ENCODE results near the gene PAOX. TPM values are rescaled to one million over a fixed set of nuclear protein-coding genes. Genes with fewer than 3 reads are reported as not detected.
"Not testable (repeated sequence)": the region's sequence is repeated elsewhere in the genome, so short reads cannot be mapped to it uniquely, and the experiment has no call there.

Gene PAOX
- total RNA-seq, 1 experiment from 2014 or later: 5.3 TPM

DNA sequence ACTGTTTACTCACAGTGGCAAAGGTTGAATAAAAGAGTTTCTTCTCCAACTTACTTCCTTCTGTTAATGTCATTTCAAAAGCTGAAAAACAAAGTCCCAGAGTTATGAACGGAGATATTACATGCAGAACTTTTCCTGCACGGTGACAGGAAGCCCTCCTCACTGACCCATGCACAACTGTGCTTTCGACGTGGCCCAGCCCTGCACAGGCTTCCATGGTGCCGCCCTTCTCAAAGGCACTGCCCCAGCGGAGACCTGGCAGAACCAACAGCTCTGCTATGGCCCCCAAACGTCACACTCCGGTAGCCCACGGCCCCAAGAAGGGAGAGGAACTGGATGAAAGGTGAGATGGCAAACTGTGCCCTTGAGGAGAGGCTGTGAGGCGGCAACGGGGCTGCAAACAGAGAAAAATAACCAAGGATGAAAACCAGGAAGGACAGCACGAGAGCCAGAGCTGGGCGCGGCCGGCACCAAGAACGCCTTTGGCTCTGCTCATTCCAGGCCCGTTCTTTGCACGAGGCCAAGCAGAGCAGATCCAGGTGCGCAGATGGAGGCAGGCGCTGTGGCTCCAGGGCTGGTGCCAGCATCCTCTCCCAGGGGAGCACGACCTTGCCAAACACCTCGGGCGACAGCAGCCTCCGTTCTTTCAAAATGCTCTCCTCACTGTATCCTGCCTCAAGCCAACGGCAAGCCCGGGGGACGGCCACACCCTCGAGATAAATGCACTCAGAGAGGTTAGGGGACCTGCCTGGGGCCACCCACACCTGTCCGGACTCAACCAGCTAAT, 14.2 kb upstream of the PAOX start:
- no peak for DNase-seq (ENCODE audit: low spot score)

DNA sequence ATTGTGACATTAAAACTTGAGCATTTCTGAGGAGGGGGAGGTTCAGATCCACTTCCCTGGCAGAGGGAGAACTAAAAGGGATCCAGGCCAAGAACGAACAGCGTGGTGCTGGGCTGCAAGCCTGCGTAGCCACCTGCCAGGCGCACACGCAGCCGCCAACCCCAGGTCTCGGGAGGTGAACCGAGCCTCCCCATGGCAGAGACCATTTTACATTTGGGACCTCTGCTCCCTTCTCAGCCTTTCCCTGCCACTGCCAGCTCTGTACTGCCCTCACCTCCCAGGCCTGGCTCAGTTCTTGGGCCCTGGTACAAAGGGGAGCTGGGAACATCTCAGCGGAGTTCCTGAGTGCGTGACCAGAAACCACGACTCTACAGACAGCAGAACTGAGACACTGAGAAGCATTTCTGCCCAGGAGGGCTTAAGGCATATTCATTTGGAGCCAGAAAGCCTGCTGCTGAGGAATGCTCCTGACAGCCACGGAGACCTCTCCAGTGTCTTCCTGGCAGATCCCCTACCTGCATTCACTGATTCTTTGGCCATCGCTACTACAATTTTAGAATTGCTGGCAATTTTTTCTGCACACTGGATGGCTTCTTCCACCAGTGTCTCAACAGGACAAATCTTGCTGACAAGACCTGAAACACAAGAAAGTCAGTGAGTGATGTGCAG, 13.5 kb upstream of the PAOX start:
- DNase-seq (ENCODE audit: low spot score): no peak

DNA sequence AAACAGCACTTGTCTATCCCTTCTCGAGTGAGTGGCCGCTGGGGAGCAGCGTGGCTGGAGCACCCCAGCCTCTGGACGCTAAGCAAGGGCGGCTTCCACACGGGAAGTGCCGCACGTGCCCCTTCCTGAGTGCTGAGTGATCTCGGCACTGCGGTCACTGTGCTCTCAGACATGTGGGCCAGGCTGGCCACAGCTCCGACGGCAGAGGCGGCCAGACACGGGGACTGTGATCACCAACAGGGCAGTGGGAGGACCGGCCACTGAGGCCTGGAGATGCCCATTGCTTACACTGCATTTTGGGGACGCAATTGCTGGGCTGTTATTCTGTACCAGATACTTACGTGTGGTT, 13.0 kb upstream of the PAOX start:
- DNase-seq (ENCODE audit: low spot score): no peak

DNA sequence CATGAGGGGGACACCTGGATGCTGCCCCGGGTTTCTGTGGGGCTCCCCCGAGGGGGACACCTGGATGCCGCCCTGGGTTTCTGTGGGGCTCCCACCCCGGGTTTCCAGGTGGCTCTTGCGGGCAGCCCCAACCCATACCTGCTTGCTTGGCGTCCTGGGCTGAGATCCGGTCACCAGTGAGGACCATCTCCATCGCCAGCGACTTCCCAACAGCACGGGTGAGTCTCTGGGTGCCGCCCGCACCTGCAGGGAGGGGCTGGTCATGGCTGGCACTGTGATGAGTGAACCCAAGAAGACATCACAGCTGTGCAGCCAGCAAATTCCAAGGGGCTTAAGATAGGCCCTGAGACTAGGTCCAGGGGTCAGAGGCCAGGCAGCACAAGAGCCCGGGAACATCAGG, 12.3 kb upstream of the PAOX start:
- no peak for DNase-seq (ENCODE audit: low spot score)

DNA sequence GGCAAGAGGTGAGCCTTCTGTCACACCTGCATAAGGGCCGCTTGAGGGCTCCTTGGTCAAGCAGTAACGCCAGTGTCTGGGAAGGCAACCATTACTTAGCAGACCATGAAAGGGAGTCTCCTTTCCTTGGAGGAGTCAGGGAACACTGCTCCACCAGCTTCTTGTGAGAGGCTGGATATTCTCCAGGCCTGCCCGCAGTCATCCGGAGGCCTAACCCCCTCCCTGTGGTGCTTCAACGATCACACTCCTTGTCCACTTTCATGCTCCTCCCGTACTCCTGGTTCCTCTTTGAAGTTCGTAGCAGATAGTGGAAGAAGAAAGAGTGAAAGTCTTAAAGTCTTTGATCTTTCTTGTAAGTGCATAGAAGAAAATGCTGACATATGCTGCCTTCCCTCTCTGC, 11.6 kb upstream of the PAOX start:
- DNase-seq (ENCODE audit: low spot score): not testable (repeated sequence)

DNA sequence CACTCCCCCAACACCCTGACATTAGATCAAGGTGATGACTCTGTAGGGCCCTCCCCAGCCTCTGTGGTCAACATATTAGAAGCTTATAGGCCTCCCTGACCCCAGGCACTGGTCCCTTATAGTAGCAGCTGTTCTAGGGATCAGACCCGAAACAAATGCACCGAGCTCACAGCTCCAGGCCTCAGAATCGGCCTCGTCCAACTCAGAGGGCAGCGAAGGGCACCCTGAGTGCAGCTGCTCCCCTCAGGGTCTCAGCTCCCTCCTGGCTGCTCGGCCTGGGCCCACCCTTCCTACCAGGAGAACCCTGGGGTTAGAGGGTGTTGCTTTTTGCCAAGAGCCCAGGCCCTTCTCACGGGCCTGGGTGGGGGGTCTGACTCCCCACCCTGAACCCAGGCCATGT, 10.9 kb upstream of the PAOX start:
- DNase-seq (ENCODE audit: low spot score): no peak

DNA sequence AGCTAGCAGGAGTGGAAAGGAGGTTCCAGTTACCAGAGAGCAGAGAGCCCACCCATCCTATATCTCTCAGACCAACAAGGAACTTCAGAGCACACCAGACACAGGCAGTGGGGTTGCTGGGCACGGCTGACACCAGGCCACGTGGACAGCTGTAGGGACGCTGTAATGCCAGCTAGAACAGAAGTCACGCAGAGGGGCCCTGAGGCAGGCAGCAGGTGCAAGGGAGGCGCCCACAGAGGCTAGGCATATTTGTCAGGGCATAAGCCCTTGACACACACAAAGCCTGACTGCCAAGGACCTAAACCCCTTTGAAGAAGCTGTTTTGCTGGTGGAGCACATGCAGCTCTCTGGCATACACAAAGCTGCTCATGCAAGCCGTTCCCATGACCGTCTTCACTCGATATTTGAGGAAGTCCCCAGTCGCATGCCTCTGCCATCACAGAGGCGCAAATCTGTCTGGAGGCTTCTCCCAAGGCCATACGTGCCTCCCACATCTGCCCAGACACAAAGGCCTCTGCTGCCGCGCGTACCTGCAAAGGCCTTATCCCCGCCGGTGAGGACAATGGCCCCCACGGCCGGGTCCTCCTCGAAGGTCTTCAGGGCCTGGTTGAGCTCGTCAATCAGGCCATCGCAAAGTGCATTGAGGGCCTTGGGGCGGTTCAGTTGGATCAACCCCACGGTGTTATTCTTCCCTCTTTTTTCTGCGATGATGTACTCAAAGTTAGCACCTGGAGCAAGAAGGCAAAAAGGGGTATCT, 8.9 kb upstream of the PAOX start:
- DNase-seq (ENCODE audit: low spot score): no peak

DNA sequence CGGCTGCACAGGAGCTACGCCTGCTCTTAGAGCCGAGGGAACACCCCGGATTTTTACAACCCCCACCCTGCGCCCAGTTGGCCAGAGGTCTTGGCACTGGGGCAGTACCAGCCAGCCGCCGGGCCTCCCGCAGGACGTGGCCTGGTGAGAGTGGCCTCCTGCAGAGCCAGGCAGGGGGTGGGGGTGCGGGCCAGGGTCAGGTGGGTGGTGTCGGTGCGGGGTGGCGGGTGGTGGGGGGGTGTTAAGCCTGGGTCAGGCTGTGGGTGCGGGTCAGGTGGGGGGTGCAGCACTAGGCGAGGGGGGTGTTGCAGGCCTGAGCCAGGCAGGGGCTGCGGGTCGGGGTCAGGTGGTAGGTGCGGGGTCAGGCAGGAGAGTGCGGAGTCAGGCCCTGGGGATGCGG, 6.6 kb upstream of the PAOX start:
- DNase-seq (ENCODE audit: low spot score): no peak

DNA sequence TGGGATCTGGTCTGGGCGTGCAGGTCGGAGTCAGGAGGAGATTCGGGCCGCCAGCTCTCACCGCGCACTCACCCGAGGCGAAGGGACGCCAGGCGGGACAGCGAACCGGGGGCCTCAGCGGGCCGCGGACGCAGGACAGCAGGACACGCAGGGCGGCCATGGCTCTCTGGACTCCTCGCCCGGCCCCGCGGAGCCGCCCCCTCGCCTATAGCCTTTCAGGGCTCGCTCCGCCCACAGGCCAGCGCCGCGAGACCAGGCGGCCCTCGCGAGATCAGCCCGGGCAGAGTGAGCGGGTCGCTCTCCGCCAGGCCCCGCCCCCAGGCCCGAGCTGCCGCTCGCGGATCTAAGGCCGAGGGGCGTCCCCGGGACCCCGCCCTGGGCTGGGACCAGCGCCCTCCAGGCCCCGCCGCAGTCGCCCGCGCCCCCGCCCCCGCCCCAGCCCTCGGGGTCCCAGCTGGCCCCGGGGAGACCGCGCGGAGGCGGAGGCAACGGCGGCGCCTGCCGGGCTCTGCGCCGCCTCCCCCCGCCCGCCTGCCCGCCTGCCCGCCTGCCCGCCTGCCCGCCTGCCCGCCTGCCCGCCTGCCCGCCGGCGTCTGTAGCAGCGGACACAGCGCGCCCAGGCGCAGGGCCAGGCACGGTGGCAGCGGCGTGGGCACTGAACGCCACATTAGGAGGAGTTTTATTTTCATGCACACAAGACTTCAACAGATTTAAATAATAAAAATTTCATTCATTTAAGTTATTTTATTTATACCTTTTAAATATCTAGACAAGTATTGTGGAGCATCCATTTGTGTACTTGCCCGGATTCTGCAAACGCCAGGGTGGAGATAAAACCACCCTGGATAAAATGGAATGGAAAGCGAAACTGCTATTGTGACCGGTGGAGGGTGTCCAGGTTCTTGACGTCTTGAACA, 5.6 kb upstream of the PAOX start, which contains the start of gene ECHS1:
TSS of gene ECHS1 (minus strand) at position 181 of the 917 bp plus-strand sequence. CDS start at position 160, 21 bp downstream.
- DNase-seq (ENCODE audit: low spot score): peak; percentile 72

DNA sequence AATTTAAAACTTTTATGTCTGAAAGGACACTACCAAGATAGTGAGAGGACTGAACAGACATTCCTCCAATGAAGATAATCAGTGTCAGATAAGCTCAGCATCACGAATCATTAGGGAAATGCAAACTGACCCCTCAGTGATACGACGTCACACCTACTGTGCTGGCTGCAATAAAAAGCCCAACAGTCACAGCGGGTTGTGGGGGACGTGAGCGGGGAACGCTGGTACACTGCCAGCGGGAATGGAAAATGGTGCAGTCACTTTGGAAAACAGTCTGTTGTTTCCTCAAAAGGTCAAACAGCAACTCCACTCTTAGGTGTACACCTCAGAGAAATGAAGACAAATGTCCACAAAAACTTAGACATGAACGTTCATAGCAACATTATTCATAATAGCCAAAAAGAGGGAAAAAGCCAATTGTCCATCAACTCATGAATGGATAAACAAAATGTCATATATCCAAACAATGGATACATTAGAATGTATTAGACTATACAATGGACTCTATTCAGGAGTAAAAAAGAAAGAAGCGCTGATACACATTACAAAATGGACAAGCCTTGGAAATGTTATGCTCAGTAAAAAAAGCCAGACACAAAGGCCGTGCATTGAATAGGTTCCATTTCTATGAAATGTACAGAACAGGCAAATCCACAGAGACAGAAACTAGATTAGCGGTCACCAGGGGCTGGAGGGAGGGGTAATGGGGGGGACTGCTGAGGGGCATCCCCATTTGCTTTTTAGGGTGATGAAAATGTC, 3.5 kb upstream of the PAOX start:
- DNase-seq (ENCODE audit: low spot score): no peak

DNA sequence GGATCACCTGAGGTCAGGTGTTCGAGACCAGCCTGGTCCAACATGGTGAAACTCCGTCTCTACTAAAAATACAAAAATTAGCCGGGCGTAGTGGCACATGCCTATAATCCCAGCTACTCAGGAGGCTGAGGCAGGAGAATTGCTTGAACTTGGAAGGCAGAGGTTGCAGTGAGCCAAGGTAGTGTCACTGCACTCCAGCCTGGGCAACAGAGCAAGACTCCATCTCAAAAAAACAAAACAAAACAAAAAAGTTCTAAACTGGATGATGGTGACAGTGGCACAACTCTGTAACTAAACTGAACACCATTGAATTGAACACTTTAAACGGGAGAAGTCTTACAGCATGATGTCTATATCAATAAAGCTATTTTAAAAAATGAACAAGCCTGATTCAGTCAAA, 2.9 kb upstream of the PAOX start:
- not testable (repeated sequence) for DNase-seq (ENCODE audit: low spot score)

DNA sequence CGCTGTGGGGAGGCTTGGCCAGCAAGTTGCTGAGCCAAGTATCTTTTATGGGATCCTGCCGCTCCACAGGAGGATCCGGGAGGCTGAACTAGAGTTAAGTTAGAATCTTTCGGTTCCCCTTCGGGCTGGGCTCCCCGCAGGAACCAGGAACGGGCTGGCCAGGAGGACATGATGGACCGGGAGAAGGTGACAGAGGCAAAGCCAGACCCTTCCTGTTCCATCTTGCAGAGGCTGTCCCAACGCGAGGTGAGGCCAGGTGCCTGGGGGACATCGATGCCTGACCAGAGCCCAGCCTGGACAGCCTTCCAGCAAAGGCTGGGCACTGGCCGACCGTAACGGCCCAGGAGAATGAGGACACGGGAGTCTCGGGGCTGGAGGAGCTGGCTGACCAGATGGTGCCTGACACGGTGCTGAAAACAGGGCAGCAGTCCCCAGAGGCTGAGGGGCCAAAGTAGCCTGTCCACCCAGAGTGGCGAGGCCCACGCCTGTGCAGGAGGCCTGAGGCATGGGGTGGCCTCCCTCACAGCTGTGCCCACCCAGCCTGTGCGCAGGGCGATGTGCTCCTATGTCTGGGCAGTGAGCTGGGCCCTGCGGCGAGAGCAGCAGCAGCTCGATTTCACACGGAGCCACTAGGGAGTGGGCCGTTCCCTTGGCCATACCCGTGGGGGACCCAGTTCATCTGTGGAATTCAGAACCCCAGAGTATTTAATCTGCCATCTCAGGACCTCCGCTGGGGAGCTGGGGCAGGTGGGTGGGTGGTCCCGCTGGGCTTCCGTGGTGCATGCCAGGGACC, 1.8 kb upstream of the PAOX start:
- no peak for DNase-seq (ENCODE audit: low spot score)

DNA sequence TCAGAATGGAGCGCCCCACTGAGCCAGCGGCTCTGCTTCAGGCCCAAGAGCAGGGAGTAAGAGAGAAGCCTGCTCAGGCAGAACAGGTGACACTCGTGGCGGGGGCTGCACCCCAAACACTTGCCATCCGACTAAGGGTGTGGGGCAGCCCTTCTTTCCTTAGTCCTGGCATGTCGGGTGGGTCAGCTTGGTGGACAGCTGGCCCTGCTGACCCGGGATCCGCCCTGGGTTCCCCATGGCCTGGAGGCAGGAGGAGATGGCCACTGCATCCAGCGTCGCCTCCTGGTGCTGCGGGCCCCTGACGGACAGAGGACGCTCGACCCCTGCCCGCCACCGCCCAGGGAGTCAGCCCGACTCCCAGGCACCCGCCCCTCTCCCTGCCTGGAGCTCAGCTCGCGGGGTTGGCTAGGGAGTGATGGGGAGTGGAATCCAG, 1.2 kb upstream of the PAOX start:
- no peak for DNase-seq (ENCODE audit: low spot score)

DNA sequence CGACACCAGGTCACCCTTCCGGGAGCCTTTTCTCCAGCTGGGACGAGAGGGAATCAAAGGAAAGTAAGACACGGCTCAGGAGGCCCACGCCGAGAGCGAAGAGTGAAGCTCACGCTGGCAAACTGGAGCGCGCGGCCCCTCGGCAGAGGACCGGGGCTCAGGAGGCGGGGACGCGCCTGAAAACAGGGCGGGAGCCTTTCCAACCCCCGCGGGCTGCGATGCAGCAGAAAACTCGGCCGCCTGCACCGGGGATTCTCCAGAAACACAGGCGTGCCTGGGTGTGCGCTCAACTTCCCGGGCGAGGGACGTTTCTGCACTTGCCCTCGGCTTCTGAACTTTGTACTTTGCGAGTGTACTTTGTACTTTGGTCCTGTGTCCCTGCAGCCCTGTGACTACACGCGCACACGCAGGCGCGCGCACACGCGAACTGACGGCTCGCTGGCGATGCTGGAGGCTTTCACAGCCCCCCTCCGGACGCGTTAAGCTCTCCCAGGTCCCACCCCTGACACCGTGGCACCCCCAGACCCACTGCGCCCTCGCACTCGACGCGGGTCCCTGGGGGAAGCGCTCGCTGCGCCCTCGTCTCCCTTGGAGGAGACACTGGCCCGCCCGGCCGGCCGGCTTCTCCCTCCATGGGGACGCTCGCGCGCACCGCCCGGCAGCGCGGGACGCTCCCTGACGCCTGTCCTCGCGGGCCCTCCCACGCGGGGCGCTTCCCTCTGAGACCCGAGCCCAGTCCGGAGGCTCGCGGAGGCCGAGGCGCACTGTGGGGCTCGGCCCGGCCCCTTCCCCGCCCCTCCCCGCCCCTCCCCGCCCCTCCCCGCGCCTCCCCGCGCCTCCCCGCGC, 588 bp upstream of the PAOX start:
- DNase-seq (ENCODE audit: low spot score): peak; percentile 8

DNA sequence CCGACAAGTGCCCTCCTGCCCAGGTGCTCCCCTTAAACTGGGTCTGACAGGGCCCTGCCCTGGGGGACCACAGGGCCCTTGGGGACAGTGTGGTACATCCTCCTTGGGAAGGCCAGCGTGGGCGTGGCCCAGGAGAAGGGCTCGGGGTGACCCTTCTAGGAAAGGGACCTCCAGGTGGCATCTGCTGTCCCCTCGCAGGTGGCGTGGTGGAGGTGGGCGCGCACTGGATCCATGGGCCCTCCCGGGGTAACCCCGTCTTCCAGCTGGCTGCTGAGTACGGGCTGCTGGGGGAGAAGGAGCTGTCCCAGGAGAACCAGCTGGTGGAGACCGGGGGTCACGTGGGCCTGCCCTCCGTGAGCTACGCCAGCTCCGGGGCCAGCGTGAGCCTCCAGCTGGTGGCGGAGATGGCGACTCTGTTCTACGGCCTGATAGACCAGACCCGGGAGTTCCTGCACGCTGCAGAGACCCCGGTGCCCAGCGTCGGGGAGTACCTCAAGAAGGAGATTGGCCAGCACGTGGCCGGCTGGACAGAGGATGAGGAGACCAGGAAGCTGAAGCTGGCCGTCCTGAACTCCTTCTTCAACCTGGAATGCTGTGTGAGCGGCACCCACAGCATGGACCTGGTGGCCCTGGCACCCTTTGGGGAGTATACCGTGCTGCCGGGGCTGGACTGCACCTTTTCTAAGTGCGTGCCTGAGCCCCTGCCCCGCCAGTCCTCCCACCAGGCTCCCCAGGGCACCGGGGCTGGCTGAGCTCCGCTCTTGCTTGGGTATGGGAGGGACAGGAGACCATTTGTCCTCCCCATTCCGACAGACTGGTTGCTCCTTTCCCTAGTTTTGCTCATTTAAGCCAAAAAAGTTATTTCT, 972 bp downstream of the PAOX start:
- DNase-seq (ENCODE audit: low spot score): no peak

DNA sequence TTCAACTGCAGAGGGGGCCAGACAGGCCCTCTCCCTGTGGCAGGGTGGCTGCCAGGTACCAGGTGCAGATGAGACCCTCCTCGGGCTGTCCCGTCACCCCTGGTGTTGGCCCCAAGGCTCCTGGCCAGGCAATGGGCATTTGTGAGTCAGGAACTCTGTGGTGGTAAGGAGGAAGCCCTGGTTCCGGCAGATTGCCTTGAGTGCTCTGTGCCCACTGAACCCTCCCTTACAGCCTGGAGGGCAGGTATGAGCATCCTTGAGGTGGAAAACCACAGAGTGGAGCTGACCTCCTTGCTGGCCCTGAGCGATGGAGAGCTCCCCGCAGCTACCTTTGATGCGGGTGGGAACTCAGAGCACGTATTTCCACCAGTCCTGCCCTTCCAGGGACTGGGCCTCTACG, 2.0 kb downstream of the PAOX start:
- no peak for DNase-seq (ENCODE audit: low spot score)

DNA sequence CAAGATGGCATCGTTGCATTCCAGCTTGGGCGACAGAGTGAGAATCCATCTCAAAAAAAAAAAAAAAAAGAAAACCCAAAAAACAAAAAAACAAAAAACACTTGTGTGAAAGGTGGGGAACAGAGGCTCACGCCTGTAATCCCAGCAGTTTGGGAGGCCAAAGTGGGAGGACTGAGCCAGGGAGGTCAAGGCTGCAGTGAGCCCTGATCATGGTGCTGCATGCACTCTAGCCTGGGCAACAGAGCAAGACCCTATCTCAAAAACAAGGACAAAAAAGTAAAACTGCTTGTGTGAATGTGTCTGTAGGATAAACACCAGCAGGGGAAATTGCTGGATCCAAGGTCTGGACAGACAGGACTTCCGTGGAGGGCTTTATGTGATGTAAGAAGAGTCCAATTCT, 4.5 kb downstream of the PAOX start:
- no peak for DNase-seq (ENCODE audit: low spot score)

DNA sequence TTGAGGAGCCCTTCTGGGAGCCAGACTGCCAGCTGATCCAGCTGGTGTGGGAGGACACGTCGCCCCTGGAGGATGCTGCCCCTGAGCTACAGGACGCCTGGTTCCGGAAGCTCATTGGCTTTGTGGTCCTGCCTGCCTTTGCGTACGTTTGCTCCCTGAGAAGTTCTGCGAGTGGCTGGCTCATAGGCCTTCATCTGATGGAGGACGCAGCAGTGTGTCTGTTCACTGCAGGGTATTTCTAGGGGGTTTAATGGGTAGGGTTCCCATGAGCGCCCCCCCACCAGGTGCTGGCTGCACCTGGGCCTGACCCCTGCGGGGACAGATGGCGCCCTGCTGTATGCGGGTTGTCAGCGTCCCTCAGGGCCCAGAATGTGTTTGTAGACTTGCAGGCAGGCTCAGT, 5.0 kb downstream of the PAOX start:
- DNase-seq (ENCODE audit: low spot score): no peak
